H9 (cell line): Measurements from ENCODE around the gene TMEM132C. TPM values are rescaled to one million over a fixed set of nuclear protein-coding genes. Genes with fewer than 3 reads are reported as not detected.

Experiments used
- DNase-seq: peaks from one replicate; pipeline ENCODE4 v3.0.0-alpha.2; 2017
- H2AFZ ChIP-seq: one replicate; pipeline ENCODE4 v1.6.1; 2013; ENCODE audit warnings: mild to moderate bottlenecking, low read length, control low read depth, moderate library complexity
- H2AK5ac ChIP-seq: 2 replicates; pipeline ENCODE4 v1.6.1; 2013; ENCODE audit warnings: low read length, control low read depth, mixed read lengths; ENCODE audit not compliant: insufficient read length
- H2BK120ac ChIP-seq: one replicate; pipeline ENCODE4 v1.6.1; 2013; ENCODE audit warnings: low read depth, mild to moderate bottlenecking, low read length, control low read depth, inconsistent platforms; ENCODE audit not compliant: poor library complexity, severe bottlenecking
- H2BK12ac ChIP-seq: 2 replicates; pipeline ENCODE4 v1.6.1; 2013; ENCODE audit warnings: low read length, control low read depth, mixed read lengths, low read depth; ENCODE audit not compliant: insufficient read length
- H2BK15ac ChIP-seq: 2 replicates; pipeline ENCODE4 v1.6.1; 2013; ENCODE audit warnings: low read depth, low read length, control low read depth
- H2BK20ac ChIP-seq: one replicate; pipeline ENCODE4 v1.6.1; 2013; ENCODE audit warnings: low read depth, mild to moderate bottlenecking, low read length, control low read depth, inconsistent platforms; ENCODE audit not compliant: poor library complexity, severe bottlenecking
- H2BK5ac ChIP-seq: 2 replicates; pipeline ENCODE4 v1.6.1; 2013; ENCODE audit warnings: low read length, control low read depth, mixed read lengths; ENCODE audit not compliant: insufficient read length
- H3K14ac ChIP-seq: 2 replicates; pipeline ENCODE4 v1.6.1; 2013; ENCODE audit warnings: low read length, control low read depth; ENCODE audit not compliant: insufficient read depth
- H3K18ac ChIP-seq: 2 replicates; pipeline ENCODE4 v1.6.1; 2013; ENCODE audit warnings: low read depth, mild to moderate bottlenecking, mixed read lengths, low read length, control low read depth; ENCODE audit not compliant: insufficient read length
- H3K23ac ChIP-seq: 2 replicates; pipeline ENCODE4 v1.6.1; 2013; ENCODE audit warnings: low read length, control low read depth, mixed read lengths, low read depth; ENCODE audit not compliant: insufficient read length
- H3K23me2 ChIP-seq: 2 replicates; pipeline ENCODE4 v1.6.1; 2013; ENCODE audit warnings: low read depth, mild to moderate bottlenecking, mixed read lengths, low read length, control low read depth; ENCODE audit not compliant: insufficient read length, poor library complexity, severe bottlenecking
- H3K27ac ChIP-seq: 2 replicates; pipeline ENCODE4 v1.5.1; 2013; ENCODE audit warnings: low read length, control low read depth, mixed read lengths, low read depth; ENCODE audit not compliant: insufficient read length
- H3K27me3 ChIP-seq: 2 replicates; pipeline ENCODE4 v1.6.1; 2013; ENCODE audit warnings: low read length, control low read depth, inconsistent platforms; ENCODE audit not compliant: insufficient read depth
- H3K4ac ChIP-seq: 2 replicates; pipeline ENCODE4 v1.6.1; 2013; ENCODE audit warnings: low read depth, mild to moderate bottlenecking, control low read depth, inconsistent platforms, low read length, moderate library complexity
- H3K4me1 ChIP-seq: 2 replicates; pipeline ENCODE4 v1.6.1; 2013; ENCODE audit warnings: low read length, control low read depth, inconsistent platforms; ENCODE audit not compliant: insufficient read depth
- H3K4me2 ChIP-seq: 2 replicates; pipeline ENCODE4 v1.6.1; 2013; ENCODE audit warnings: low read length, control low read depth, mixed read lengths; ENCODE audit not compliant: insufficient read length, insufficient read depth
- H3K56ac ChIP-seq: 2 replicates; pipeline ENCODE4 v1.6.1; 2013; ENCODE audit warnings: low read depth, mild to moderate bottlenecking, mixed read lengths, low read length, control low read depth; ENCODE audit not compliant: insufficient read length
- H3K79me1 ChIP-seq: 2 replicates; pipeline ENCODE4 v1.6.1; 2013; ENCODE audit warnings: low read depth, mild to moderate bottlenecking, moderate library complexity, low read length, control low read depth, inconsistent platforms; ENCODE audit not compliant: insufficient read depth, poor library complexity, severe bottlenecking
- H3K79me2 ChIP-seq: 2 replicates; pipeline ENCODE4 v1.6.1; 2013; ENCODE audit warnings: low read length, control low read depth, inconsistent platforms; ENCODE audit not compliant: insufficient read depth
- H3K9ac ChIP-seq: 2 replicates; pipeline ENCODE4 v1.6.1; 2013; ENCODE audit warnings: low read length, control low read depth, mixed read lengths; ENCODE audit not compliant: insufficient read length; ENCODE audit errors: extremely low read depth
- H3K9me3 ChIP-seq: one replicate; pipeline ENCODE4 v1.6.1; 2013; ENCODE audit warnings: low read depth, low read length, inconsistent platforms; ENCODE audit not compliant: control insufficient read depth
- H3T11ph ChIP-seq: one replicate; pipeline ENCODE4 v1.6.1; 2013; ENCODE audit warnings: mild to moderate bottlenecking, low read length, control low read depth, inconsistent platforms
- H4K20me1 ChIP-seq: one replicate; pipeline ENCODE4 v1.6.1; 2013; ENCODE audit not compliant: control insufficient read depth, insufficient read length, insufficient read depth
- H4K5ac ChIP-seq: 2 replicates; pipeline ENCODE4 v1.6.1; 2013; ENCODE audit warnings: low read depth, mild to moderate bottlenecking, mixed read lengths, low read length, control low read depth; ENCODE audit not compliant: insufficient read length
- H4K8ac ChIP-seq: replicated peaks from 2 replicates; pipeline ENCODE4 v1.6.1; 2013; ENCODE audit warnings: low read length, control low read depth, mixed read lengths, low read depth; ENCODE audit not compliant: insufficient read length
- H4K91ac ChIP-seq: 2 replicates; pipeline ENCODE4 v1.6.1; 2013; ENCODE audit warnings: low read depth, mild to moderate bottlenecking, moderate library complexity, mixed read lengths, low read length, control low read depth; ENCODE audit not compliant: insufficient read length
- H3K27ac Mint-ChIP-seq, 3 experiments: 2 replicates in 2 of 3; 3 replicates in 1 of 3; pipeline ENCODE4 v1.8.0; 2020 to 2021; ENCODE audit warnings: mixed read lengths in 3 of 3, mild to moderate bottlenecking in 1 of 3, moderate library complexity in 1 of 3
- H3K27me3 Mint-ChIP-seq: 2 replicates; pipeline ENCODE4 v1.8.0; 2021; ENCODE audit warnings: low read depth, mild to moderate bottlenecking, moderate library complexity, mixed read lengths
- H3K36me3 Mint-ChIP-seq, 3 experiments: 2 replicates in 2 of 3; 3 replicates in 1 of 3; pipeline ENCODE4 v1.8.0; 2020 to 2021; ENCODE audit warnings: low read depth in 3 of 3, mixed read lengths in 3 of 3; ENCODE audit not compliant: insufficient read depth in 1 of 3
- H3K4me1 Mint-ChIP-seq, 2 experiments: 2 replicates each; pipeline ENCODE4 v1.8.0; 2020; ENCODE audit warnings: mixed read lengths in 2 of 2
- H3K4me3 Mint-ChIP-seq, 2 experiments: 2 replicates in 1 of 2; 3 replicates in 1 of 2; pipeline ENCODE4 v1.8.0; 2020 to 2021; ENCODE audit warnings: mild to moderate bottlenecking in 2 of 2, mixed read lengths in 2 of 2, moderate library complexity in 1 of 2
- H3K9me3 Mint-ChIP-seq, 2 experiments: 2 replicates in 1 of 2; 3 replicates in 1 of 2; pipeline ENCODE4 v1.8.0; 2020; ENCODE audit warnings: mild to moderate bottlenecking in 2 of 2, mixed read lengths in 2 of 2, moderate library complexity in 1 of 2
- CTCF ChIP-seq: fragments of 200-600 bp; sonication (generic); conservative IDR thresholded peaks from 3 replicates; pipeline ENCODE4 v1.8.0; 2021; ENCODE audit warnings: antibody characterized with exemption, mild to moderate bottlenecking
- total RNA-seq: library from RNA; stranded (reverse); gene quantifications from 2 replicates; pipeline ENCODE4 v1.2.1, GENCODE V29; 2021

The TMEM132C gene
- total RNA-seq, 1 experiment from 2014 or later: 0.22 TPM

- H4K20me1 ChIP-seq: no peaks in the 10 kb centered on the region
- H3K4ac ChIP-seq: no peak overlapping the region
- H3K9me3 ChIP-seq: no peaks in the 10 kb centered on the region
- H3K23ac ChIP-seq: no peak overlapping the region
- no peak for DNase-seq
- no peaks in the 10 kb centered on the region for H3K27me3 ChIP-seq
- H2AFZ ChIP-seq: no peak overlapping the region
- H3K79me2 ChIP-seq: no peaks in the 10 kb centered on the region
- no peak overlapping the region for H3K14ac ChIP-seq
- no peak overlapping the region for H2BK20ac ChIP-seq
- Mint-ChIP-seq H3K36me3 (no peaks in the 10 kb centered on the region; a peak in 1 of 7 replicates), H3K4me3 (no peak overlapping the region), H3K4me1 (peaks cover 0 to 5% of the 10 kb centered on the region in 2 experiments; a peak in 2 of 4 replicates), H3K9me3 (no peaks in the 10 kb centered on the region), H3K27ac (no peak overlapping the region), H3K27me3 (peaks cover 21% of the 10 kb centered on the region)
- H3K4me2 ChIP-seq: no peak overlapping the region
- H3T11ph ChIP-seq: no peak overlapping the region
- no peaks in the 10 kb centered on the region for H3K4me1 ChIP-seq
- H2BK12ac ChIP-seq: no peak overlapping the region
- H3K9ac ChIP-seq: no peak overlapping the region
- H3K27ac ChIP-seq: no peak overlapping the region
- no peak overlapping the region for H2BK15ac ChIP-seq
- no peak overlapping the region for H4K91ac ChIP-seq
- H3K56ac ChIP-seq: no peak overlapping the region
- no peaks in the 10 kb centered on the region for H3K79me1 ChIP-seq
- TF ChIP-seq CTCF: no peak
- no peak overlapping the region for H4K8ac ChIP-seq
- H4K5ac ChIP-seq: no peak overlapping the region
- no peaks in the 10 kb centered on the region for H3K23me2 ChIP-seq
- no peak overlapping the region for H2BK120ac ChIP-seq
- no peak overlapping the region for H2AK5ac ChIP-seq
- H3K18ac ChIP-seq: no peak overlapping the region
- no peak overlapping the region for H2BK5ac ChIP-seq
Measured at GRCh38 chr12:128639089-128639488, 372.1 kb downstream of the TMEM132C start.
